Right atrium auricular region (tissue), 2 donors: ENCODE data around the gene RPN1. TPM values are rescaled to one million over a fixed set of nuclear protein-coding genes. Genes with fewer than 3 reads are reported as not detected.
"Not testable (repeated sequence)": the region's sequence is repeated elsewhere in the genome, so short reads cannot be mapped to it uniquely, and the experiment has no call there.

ENCODE experiments used
- DNase-seq: peaks from one replicate; pipeline ENCODE4 v3.0.0-alpha.2; 2019; ENCODE audit warnings: low spot score
- H3K27ac ChIP-seq, 2 donors: fragments of 200-600 bp; sonication (generic); 1 replicate in 1 of 2; 2 replicates in 1 of 2; pipeline ENCODE4 v1.5.1; 2016 to 2019
- H3K27me3 ChIP-seq, 2 donors: fragments of 200-600 bp; sonication (generic); one replicate each; pipeline versions ENCODE4 v1.5.1 to v1.6.0; 2017 to 2019
- H3K36me3 ChIP-seq: fragments of 200-600 bp; sonication (generic); one replicate; pipeline ENCODE4 v1.5.1; 2016
- H3K4me1 ChIP-seq, 2 donors: fragments of 200-600 bp; sonication (generic); one replicate each; pipeline versions ENCODE4 v1.5.1 to v1.6.0; 2017 to 2019
- H3K4me3 ChIP-seq, 2 donors: fragments of 200-600 bp; sonication (generic); 1 replicate in 1 of 2; 2 replicates in 1 of 2; pipeline ENCODE4 v1.5.1; 2017 to 2019; ENCODE audit warnings: mild to moderate bottlenecking in 1 of 2, moderate library complexity in 1 of 2
- H3K9me3 ChIP-seq, 2 donors: fragments of 200-600 bp; sonication (generic); one replicate each; pipeline ENCODE4 v1.5.1; 2019
- total RNA-seq, 2 donors: library from RNA; depleted of rRNA; stranded (reverse); fragments of >200 nt; gene quantifications; one replicate each; pipeline ENCODE4 v1.1.0, GENCODE V29; 2016
- TF ChIP-seq, protein P1 (sequence below), 2 donors: fragments of 200-600 bp; sonication (generic); IDR thresholded peaks; one replicate each; pipeline ENCODE4 v1.5.1; 2019; ENCODE audit warnings: antibody characterized with exemption in 2 of 2

Gene RPN1
- total RNA-seq, 2 donors from 2014 or later: 168 to 189 TPM

DNA sequence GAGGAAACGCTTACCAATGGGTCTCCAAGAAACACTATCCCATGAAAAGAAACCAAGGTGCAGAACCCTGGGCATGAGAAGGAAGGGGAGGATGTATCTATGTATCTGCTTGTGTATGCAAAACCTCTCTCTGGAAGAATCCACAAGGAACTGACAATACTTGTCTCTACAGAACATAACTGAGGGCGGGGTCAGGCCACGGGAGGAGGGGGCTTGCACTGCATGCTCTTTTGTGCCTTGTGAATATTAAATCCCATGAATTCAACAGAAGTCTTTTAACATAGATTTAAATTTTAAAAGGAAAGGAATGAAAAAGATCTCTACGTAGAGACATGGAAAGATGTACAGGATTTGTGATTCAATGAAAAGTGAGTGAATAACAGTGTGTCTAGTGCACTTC, 57.8 kb downstream of the RPN1 start:
- H3K36me3 ChIP-seq: no peaks in the 10 kb centered on the region
- H3K4me1 ChIP-seq: no peaks in the 10 kb centered on the region
- H3K9me3 ChIP-seq: no peaks in the 10 kb centered on the region
- H3K27ac ChIP-seq: no peak overlapping the region
- no peak overlapping the region for H3K4me3 ChIP-seq
- TF ChIP-seq, protein P1, sequence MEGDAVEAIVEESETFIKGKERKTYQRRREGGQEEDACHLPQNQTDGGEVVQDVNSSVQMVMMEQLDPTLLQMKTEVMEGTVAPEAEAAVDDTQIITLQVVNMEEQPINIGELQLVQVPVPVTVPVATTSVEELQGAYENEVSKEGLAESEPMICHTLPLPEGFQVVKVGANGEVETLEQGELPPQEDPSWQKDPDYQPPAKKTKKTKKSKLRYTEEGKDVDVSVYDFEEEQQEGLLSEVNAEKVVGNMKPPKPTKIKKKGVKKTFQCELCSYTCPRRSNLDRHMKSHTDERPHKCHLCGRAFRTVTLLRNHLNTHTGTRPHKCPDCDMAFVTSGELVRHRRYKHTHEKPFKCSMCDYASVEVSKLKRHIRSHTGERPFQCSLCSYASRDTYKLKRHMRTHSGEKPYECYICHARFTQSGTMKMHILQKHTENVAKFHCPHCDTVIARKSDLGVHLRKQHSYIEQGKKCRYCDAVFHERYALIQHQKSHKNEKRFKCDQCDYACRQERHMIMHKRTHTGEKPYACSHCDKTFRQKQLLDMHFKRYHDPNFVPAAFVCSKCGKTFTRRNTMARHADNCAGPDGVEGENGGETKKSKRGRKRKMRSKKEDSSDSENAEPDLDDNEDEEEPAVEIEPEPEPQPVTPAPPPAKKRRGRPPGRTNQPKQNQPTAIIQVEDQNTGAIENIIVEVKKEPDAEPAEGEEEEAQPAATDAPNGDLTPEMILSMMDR (IDR thresholded peaks at IDR 0.05): no peak
- no peaks in the 10 kb centered on the region for H3K27me3 ChIP-seq
- no peak for DNase-seq

DNA sequence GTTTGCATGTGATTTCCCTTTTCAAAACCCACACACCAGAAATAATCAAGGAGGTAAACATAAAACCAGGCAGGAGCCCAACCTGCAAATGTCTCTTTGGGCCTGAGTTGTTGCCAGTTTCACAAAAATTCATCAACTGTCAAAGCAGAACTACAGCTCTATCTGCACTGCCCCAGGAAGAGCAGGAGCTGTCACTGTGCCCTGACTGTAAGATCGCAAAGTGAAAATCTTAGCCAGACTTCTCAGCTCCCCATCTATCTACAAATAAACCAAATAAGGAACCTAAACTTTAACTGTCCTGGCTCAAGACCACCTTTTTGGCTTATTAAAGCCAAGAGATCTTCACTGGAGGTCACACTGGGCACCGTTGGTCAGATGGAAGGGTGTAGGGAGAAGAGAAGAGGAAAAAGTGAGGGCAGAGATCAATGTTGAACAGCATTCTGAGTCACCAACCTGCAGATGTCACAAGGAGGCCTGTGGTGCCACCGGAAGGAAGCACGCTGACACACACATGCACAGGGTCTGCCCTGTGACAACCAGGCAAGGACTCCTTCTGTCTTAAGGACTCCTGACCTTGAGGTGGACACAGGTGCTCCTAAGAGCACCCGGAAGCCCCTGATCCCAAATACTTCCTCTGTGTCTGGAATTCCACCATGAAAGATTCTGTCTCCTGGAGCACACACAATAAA, 58.7 kb downstream of the RPN1 start:
- no peak overlapping the region for H3K27ac ChIP-seq

GRCh38 chr3:128590948-128591347, 59.7 kb downstream of the RPN1 start:
- Histone ChIP-seq H3K9me3 (no peaks in the 10 kb centered on the region), H3K4me3 (no peak overlapping the region), H3K27me3 (no peaks in the 10 kb centered on the region), H3K36me3 (no peaks in the 10 kb centered on the region), H3K27ac (no peak overlapping the region), H3K4me1 (no peaks in the 10 kb centered on the region)
- TF ChIP-seq, protein P1 (IDR thresholded peaks at IDR 0.05): no peak
- no peak for DNase-seq

More for the DNA sequence above, 58.7 kb downstream of the RPN1 start:
- TF ChIP-seq, protein P1 (IDR thresholded peaks at IDR 0.05): no peak
- Histone ChIP-seq H3K36me3 (no peaks in the 10 kb centered on the region), H3K27me3 (no peaks in the 10 kb centered on the region), H3K4me3 (no peak overlapping the region), H3K4me1 (no peaks in the 10 kb centered on the region), H3K9me3 (no peaks in the 10 kb centered on the region)
- DNase-seq: no peak

DNA sequence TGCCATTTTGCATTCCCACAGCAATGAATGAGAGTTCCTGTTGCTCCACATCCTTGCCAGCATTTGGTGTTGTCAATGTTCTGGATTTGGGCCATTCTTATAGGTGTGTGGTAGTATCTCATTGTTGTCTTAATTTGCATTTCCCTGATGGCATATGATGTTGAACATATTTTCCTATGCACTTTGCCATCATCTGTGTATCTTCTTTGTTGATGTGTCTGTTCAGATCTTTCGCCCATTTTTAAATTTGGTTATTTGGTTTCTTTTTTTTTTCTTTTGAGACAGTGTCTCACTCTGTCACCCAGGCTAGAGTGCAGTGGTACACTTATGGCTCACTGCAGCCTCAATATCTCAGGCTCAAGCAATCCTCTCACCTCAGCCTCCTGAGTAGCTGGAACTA, 60.6 kb downstream of the RPN1 start:
- H3K36me3 ChIP-seq, H3K9me3 ChIP-seq, H3K4me1 ChIP-seq, DNase-seq, H3K4me3 ChIP-seq, H3K27ac ChIP-seq, H3K27me3 ChIP-seq: not testable (repeated sequence)

DNA sequence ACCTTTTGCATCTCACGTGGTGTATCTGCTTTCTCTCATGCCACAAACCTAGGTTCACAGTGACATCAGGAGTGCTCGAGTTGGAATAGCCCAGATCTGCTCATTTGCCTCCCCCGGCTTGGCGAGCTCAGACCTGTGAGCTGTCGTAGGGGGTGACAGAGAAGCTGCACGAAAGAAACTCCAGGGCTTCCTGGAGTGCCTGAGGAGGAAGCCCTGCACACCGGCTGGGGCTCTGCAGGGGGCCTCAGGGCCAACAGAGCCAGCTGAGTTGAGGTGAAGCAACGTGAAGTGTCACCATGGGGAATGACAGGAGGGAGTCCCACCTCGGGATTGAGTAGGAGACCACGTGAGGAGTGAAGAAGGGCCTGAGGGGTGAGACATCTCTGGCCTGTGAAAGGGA, 62.5 kb downstream of the RPN1 start:
- H3K4me1 ChIP-seq: peaks cover 0 to 3% of the 10 kb centered on the region in 2 donors
- no peaks in the 10 kb centered on the region for H3K9me3 ChIP-seq
- H3K27me3 ChIP-seq: no peaks in the 10 kb centered on the region
- TF ChIP-seq, protein P1 (IDR thresholded peaks at IDR 0.05): no peak
- no peak overlapping the region for H3K27ac ChIP-seq
- H3K36me3 ChIP-seq: no peaks in the 10 kb centered on the region
- no peak overlapping the region for H3K4me3 ChIP-seq
- DNase-seq: no peak

DNA sequence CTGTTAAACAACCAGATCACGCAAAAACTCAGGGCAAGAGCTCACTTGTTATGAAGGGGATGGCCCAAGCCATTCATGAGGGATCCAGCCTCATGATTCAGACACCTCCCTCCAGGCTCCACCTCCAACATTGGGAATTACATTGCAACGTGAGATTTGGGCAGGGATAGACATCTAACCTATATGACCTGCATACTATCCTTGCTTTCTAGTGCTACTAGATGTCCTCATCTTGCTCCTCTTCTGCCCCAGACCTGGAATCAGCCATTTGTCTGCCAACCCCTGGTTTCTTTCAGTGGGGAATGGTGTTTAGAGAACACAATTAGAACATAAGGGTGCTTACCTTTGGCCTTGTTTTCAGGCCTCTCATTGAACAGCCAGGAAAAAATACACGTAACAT, 63.2 kb downstream of the RPN1 start:
- Histone ChIP-seq H3K36me3 (no peaks in the 10 kb centered on the region), H3K27me3 (no peaks in the 10 kb centered on the region), H3K4me3 (no peak overlapping the region), H3K27ac (no peak overlapping the region), H3K9me3 (no peaks in the 10 kb centered on the region), H3K4me1 (peaks cover 0 to 3% of the 10 kb centered on the region in 2 donors)
- DNase-seq: no peak
- TF ChIP-seq, protein P1 (IDR thresholded peaks at IDR 0.05): no peak

DNA sequence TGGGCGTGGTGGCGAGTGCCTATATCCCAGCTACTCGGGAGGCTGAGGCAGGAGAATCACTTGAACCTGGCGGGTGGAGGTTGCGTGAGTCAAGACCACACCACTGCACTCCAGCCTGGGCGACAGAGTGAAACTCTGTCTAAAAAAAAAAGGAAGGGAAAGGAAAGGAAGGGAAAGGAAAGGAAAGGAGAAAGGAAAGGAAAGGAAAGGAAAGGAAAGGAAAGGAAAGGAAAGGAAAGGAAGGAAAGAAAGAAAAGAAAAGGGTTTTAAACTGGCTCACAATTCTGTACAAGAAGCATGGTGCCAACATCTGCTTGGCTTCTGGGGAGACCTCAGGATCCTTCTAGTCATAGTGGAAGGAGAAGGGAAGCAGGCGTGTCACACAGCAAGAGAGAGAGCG, 63.7 kb downstream of the RPN1 start:
- DNase-seq, H3K4me1 ChIP-seq, H3K27ac ChIP-seq, H3K27me3 ChIP-seq, H3K4me3 ChIP-seq, H3K9me3 ChIP-seq, H3K36me3 ChIP-seq: not testable (repeated sequence)

DNA sequence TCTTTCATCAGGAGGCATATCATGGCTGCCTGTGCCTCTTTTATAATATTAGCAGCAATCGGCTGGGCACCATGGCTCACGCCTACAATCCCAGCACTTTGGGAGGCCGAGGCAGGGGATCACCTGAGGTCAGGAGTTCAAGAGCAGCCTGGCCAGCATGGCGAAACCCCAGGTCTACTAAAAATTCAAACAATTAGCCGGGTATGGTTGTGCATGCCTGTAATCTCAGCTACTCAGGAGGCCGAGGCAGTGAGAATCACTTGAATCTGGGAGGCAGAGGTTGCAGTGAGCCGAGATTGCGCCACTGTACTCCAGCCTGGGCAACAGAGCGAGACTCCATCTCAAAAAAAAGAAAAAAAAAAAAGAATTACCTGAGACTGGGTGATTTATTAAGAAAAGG, 64.2 kb downstream of the RPN1 start:
- not testable (repeated sequence) for H3K4me3 ChIP-seq, H3K27me3 ChIP-seq, H3K9me3 ChIP-seq, H3K36me3 ChIP-seq, DNase-seq, H3K4me1 ChIP-seq, H3K27ac ChIP-seq
